Erythroblast (primary cell): ENCODE measurements around the gene DOCK8.

ENCODE experiments used
- GATA1 ChIP-seq: IDR thresholded peaks from 2 replicates; pipeline ENCODE4 v1.6.1; 2011; ENCODE audit warnings: low read depth, mild to moderate bottlenecking, control low read depth, low read length, moderate library complexity
- POLR2A ChIP-seq: IDR thresholded peaks from 2 replicates; pipeline ENCODE4 v1.6.1; 2011; ENCODE audit warnings: mild to moderate bottlenecking, low read length

DNA sequence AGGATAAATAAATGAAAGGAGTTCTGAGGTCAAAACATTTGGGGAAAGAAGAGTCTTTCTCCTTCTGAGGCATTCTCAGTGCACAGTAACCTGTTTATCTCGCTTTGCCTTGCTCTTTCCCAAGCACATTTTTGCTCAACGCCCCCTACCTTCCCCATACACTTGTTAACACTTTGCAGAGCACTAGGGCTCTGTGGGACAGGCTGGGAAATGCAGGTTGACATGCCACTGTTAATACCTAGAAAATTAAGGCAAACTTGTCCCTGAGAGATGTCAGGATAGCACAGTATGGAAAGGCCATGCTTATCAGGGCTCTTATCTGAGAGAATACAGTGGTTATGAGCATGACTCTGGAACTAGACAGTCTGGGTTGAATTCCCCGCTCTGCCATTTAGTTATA is 152.0 kb downstream of the DOCK8 start:
- TF ChIP-seq POLR2A: no peak
- no peak for TF ChIP-seq GATA1
